Endothelial cell of umbilical vein (primary cell): Measurements from ENCODE around the gene TVP23A. TPM values are rescaled to one million over a fixed set of nuclear protein-coding genes. Genes with fewer than 3 reads are reported as not detected.

ENCODE experiments used
- BruUV-seq: library from RNA; stranded (reverse); fragments of 400-500 nt; replicated peaks from 2 replicates; lab custom pipeline; 2021; lab: Mats Ljungman, UMichigan
- CTCF ChIA-PET: fragments of 300-600, 350-600 bp; sonication (Branson Sonifier 250); formaldehyde crosslinking; loops from one replicate; lab custom pipeline; 2021; ENCODE audit warnings: antibody characterized with exemption, inconsistent platforms; lab: Charles Lee
- POLR2A ChIA-PET: fragments of 300-600, 350-600 bp; sonication (Branson Sonifier 250); formaldehyde crosslinking; loops from one replicate; lab custom pipeline; 2021; ENCODE audit warnings: antibody characterized with exemption, inconsistent platforms; lab: Charles Lee
- DNase-seq: peaks from one replicate; pipeline ENCODE4 v3.0.0-alpha.2; 2011; ENCODE audit warnings: low read depth, low spot score
- FAIRE-seq: peaks from 2 replicates; lab custom pipeline; 2011; peaks lifted over from hg19 to GRCh38; lab: Jason Lieb, UNC
- H2AFZ ChIP-seq: 2 replicates; pipeline ENCODE4 v1.6.0; 2012; ENCODE audit warnings: low read depth, low read length, control low read depth, inconsistent platforms
- H3K27ac ChIP-seq: 2 replicates; pipeline ENCODE4 v1.5.1; 2011; ENCODE audit warnings: low read depth, mild to moderate bottlenecking, control low read depth, low read length, moderate library complexity; ENCODE audit not compliant: insufficient read depth
- H3K27me3 ChIP-seq, 2 experiments: 2 replicates each; pipeline versions ENCODE4 v1.6.0 to v1.6.1; 2011; ENCODE audit warnings: low read length in 2 of 2, mixed read lengths in 1 of 2; ENCODE audit not compliant: control insufficient read depth in 2 of 2, insufficient read depth in 2 of 2
- H3K36me3 ChIP-seq, 2 experiments: 2 replicates in 1 of 2; 3 replicates in 1 of 2; pipeline ENCODE4 v1.5.1; 2011; ENCODE audit warnings: low read length in 2 of 2, mild to moderate bottlenecking in 1 of 2, moderate library complexity in 1 of 2; ENCODE audit not compliant: control insufficient read depth in 2 of 2, insufficient read depth in 2 of 2; ENCODE audit errors: extremely low read depth in 1 of 2
- H3K4me1 ChIP-seq: 3 replicates; pipeline ENCODE4 v1.5.1; 2011; ENCODE audit warnings: mild to moderate bottlenecking, low read length; ENCODE audit not compliant: control insufficient read depth, insufficient read depth; ENCODE audit errors: extremely low read depth
- H3K4me2 ChIP-seq: 2 replicates; pipeline ENCODE4 v1.6.1; 2011; ENCODE audit warnings: low read length, control low read depth, mixed read lengths; ENCODE audit not compliant: insufficient read depth
- H3K4me3 ChIP-seq, 3 experiments: fragments of 200-600 bp in 1 of 3; sonication (generic), shearing (Covaris generic) in 1 of 3; replicated peaks in 1 of 3; 2 replicates each; pipeline ENCODE4 v1.5.1; 2011 to 2016; ENCODE audit warnings: control low read depth in 3 of 3, low read length in 3 of 3, mild to moderate bottlenecking in 2 of 3, inconsistent platforms in 1 of 3, low read depth in 1 of 3, moderate library complexity in 1 of 3; ENCODE audit not compliant: insufficient read depth in 1 of 3
- H3K79me2 ChIP-seq: 2 replicates; pipeline ENCODE4 v1.6.0; 2012; ENCODE audit warnings: low read length, inconsistent platforms; ENCODE audit not compliant: control insufficient read depth, insufficient read depth
- H3K9ac ChIP-seq: replicated peaks from 2 replicates; pipeline ENCODE3; 2011; ENCODE audit warnings: low read length, control low read depth; ENCODE audit not compliant: insufficient read depth; ENCODE audit errors: extremely low read depth
- H3K9me1 ChIP-seq: replicated peaks from 3 replicates; pipeline ENCODE4 v1.6.0; 2011; ENCODE audit warnings: mild to moderate bottlenecking, low read length; ENCODE audit not compliant: control insufficient read depth, insufficient read depth; ENCODE audit errors: extremely low read depth
- H3K9me3 ChIP-seq: replicated peaks from 2 replicates; pipeline ENCODE4 v1.5.1; 2012; ENCODE audit warnings: low read length, inconsistent platforms; ENCODE audit not compliant: control insufficient read depth, insufficient read depth
- H4K20me1 ChIP-seq: replicated peaks from 2 replicates; pipeline ENCODE3; 2011; ENCODE audit warnings: mild to moderate bottlenecking, low read length; ENCODE audit not compliant: control insufficient read depth, insufficient read depth; ENCODE audit errors: extremely low read depth
- CTCF ChIP-seq, 2 donors: IDR thresholded peaks; 1 replicate in 1 of 2; 2 replicates in 1 of 2; pipeline ENCODE4 v1.5.1; 2011; ENCODE audit warnings: low read length in 2 of 2, mild to moderate bottlenecking in 2 of 2, moderate library complexity in 2 of 2, control low read depth in 1 of 2, inconsistent platforms in 1 of 2, low read depth in 1 of 2; ENCODE audit not compliant: insufficient read depth in 1 of 2; ENCODE audit errors: extremely low read depth in 1 of 2
- EZH2 ChIP-seq: IDR thresholded peaks from 2 replicates; pipeline ENCODE4 v1.6.1; 2012; ENCODE audit warnings: borderline replicate concordance, low read depth, mild to moderate bottlenecking, moderate library complexity, low read length, inconsistent platforms; ENCODE audit not compliant: severe bottlenecking
- FOS ChIP-seq: IDR thresholded peaks from 2 replicates; pipeline ENCODE4 v1.6.1; 2011; ENCODE audit warnings: mild to moderate bottlenecking, low read length, moderate library complexity, borderline replicate concordance; ENCODE audit not compliant: insufficient read depth
- GATA2 ChIP-seq: IDR thresholded peaks from 2 replicates; pipeline ENCODE4 v1.7.0; 2011; ENCODE audit warnings: low read depth, mild to moderate bottlenecking, moderate library complexity, mixed read lengths, low read length; ENCODE audit not compliant: insufficient read length, insufficient read depth
- JUN ChIP-seq: IDR thresholded peaks from 2 replicates; pipeline ENCODE4 v1.6.1; 2011; ENCODE audit warnings: borderline replicate concordance, low read depth; ENCODE audit not compliant: insufficient read length, insufficient read depth
- MAX ChIP-seq: IDR thresholded peaks from 2 replicates; pipeline ENCODE4 v1.6.1; 2011; ENCODE audit not compliant: insufficient read depth, insufficient read length
- MYC ChIP-seq: IDR thresholded peaks from one replicate; pipeline ENCODE4 v1.6.1; 2011; ENCODE audit warnings: mild to moderate bottlenecking, low read depth, low read length
- POLR2A ChIP-seq: IDR thresholded peaks from 2 replicates; pipeline ENCODE4 v1.6.1; 2012; ENCODE audit warnings: low read depth, mild to moderate bottlenecking, control low read depth, low read length
- POLR2AphosphoS5 ChIP-seq: IDR thresholded peaks from 2 replicates; pipeline ENCODE4 v1.6.1; 2012; ENCODE audit warnings: low read depth, mild to moderate bottlenecking, control low read depth, low read length, moderate library complexity; ENCODE audit not compliant: insufficient read depth
- dilution Hi-C: fragments of 300-500 bp; cut with MboI; formaldehyde crosslinking; loops from one replicate; pipeline ENCODE4 v1.15.0; 2019; ENCODE audit warnings: low sequenced_read_pairs; ENCODE audit not compliant: extremely low pct_ligation_motif_present
- intact Hi-C: fragments of 100-400 bp; cut with micrococcal nuclease; formaldehyde crosslinking; loops from one replicate; pipeline ENCODE4 v1.10.0; 2022
- polyA plus RNA-seq, 4 experiments: library from polyadenylated mRNA; depleted of rRNA in 3 of 4; stranded (reverse) in 3 of 4; unstranded in 1 of 4; fragments of >200 nt; gene quantifications; 2 replicates each; pipeline versions ENCODE4 v1.2.1 to v1.2.3, GENCODE V29; 2011 to 2012; ENCODE audit warnings: missing spikeins in 1 of 4
- total RNA-seq: library from RNA; stranded (reverse); gene quantifications from 2 replicates; pipeline ENCODE4 v1.2.3, GENCODE V29; 2021

TVP23A gene
- total and polyA plus RNA-seq, 2 donors (not counting 3 experiments of a cell fraction or from before 2014, with no cell fraction given): not detected

- Histone ChIP-seq H3K27ac (no peak overlapping the region), H3K36me3 (no peaks in the 10 kb centered on the region), H3K4me3 (no peak overlapping the region), H3K4me1 (peaks cover 1% of the 10 kb centered on the region), H3K9me3 (no peaks in the 10 kb centered on the region), H4K20me1 (no peaks in the 10 kb centered on the region), H2AFZ (no peak overlapping the region), H3K27me3 (peaks cover 0 to 4% of the 10 kb centered on the region in 2 experiments), H3K9ac (no peak overlapping the region), H3K9me1 (no peaks in the 10 kb centered on the region), H3K79me2 (no peaks in the 10 kb centered on the region), H3K4me2 (no peak overlapping the region)
- TF ChIP-seq GATA2 (no peak), JUN (no peak), EZH2 (no peak), POLR2AphosphoS5 (no peak), POLR2A (no peak), MAX (no peak), MYC (no peak), CTCF (IDR thresholded peaks at IDR 0.05; ENCODE audit: extremely low read depth in 1 of 2, insufficient read depth in 1 of 2, low read depth in 1 of 2, low read length in 2 of 2) (no peak), FOS (no peak)
- CTCF ChIA-PET: interaction anchor here (1.2 to 1.5 kb wide), 2 partner anchors 15 to 85 kb away, joined by 3 read pairs; no protein-coding TSS in a partner anchor
- intact Hi-C loops (no loop called here), dilution Hi-C loops (no loop called here)
- BruUV-seq: no TSS peak
- FAIRE-seq (no peak), DNase-seq (no peak)
- POLR2A ChIA-PET: no interaction called here
These were observed 15.5 kb upstream of the TVP23A start for GRCh38 chr16:10834130-10834529.
